ENCODE measurements around the gene SWI5.

DNA sequence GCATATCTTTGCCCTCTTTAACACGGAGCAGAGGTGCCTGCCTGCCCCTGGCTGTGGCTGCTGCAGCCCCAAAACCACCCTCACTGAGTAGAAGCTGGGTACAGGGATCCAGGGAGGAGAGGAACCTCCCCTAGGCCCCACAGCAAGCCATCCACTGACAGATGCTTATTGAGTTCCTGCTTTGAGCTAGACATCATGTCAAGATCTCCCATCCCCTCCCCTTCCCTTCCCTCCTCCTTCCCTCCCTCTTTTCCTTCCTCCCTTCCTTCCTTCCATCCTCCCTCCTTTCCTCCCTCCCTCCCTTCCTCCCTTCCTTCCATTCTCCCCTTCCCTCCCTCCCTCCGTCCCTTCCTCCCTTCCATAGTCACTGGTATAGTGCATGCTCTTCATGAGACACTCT lies 29.6 kb upstream of the SWI5 start:
- TF ChIP-seq, protein P1, sequence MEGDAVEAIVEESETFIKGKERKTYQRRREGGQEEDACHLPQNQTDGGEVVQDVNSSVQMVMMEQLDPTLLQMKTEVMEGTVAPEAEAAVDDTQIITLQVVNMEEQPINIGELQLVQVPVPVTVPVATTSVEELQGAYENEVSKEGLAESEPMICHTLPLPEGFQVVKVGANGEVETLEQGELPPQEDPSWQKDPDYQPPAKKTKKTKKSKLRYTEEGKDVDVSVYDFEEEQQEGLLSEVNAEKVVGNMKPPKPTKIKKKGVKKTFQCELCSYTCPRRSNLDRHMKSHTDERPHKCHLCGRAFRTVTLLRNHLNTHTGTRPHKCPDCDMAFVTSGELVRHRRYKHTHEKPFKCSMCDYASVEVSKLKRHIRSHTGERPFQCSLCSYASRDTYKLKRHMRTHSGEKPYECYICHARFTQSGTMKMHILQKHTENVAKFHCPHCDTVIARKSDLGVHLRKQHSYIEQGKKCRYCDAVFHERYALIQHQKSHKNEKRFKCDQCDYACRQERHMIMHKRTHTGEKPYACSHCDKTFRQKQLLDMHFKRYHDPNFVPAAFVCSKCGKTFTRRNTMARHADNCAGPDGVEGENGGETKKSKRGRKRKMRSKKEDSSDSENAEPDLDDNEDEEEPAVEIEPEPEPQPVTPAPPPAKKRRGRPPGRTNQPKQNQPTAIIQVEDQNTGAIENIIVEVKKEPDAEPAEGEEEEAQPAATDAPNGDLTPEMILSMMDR (IDR thresholded peaks at IDR 0.05): no peak
- no peak for TF ChIP-seq EP300 (IDR thresholded peaks at IDR 0.05)
- no peak for TF ChIP-seq POLR2A (IDR thresholded peaks at IDR 0.05; ENCODE audit: low read depth)
- no peak for TF ChIP-seq POLR2AphosphoS5 (IDR thresholded peaks at IDR 0.05)
